ES-I3 (cell line): Measurements from ENCODE around the gene BAX.
"Not testable (repeated sequence)": the region's sequence is repeated elsewhere in the genome, so short reads cannot be mapped to it uniquely, and the experiment has no call there.

Experiments
- H3K36me3 ChIP-seq: 2 replicates; pipeline ENCODE4 v1.6.1; 2013; ENCODE audit warnings: mild to moderate bottlenecking, low read length, control low read depth, moderate library complexity; ENCODE audit not compliant: insufficient read depth
- H3K4me1 ChIP-seq: 2 replicates; pipeline ENCODE4 v1.6.1; 2013; ENCODE audit warnings: mild to moderate bottlenecking, control low read depth, low read length; ENCODE audit not compliant: insufficient read depth
- H3K9ac ChIP-seq: 2 replicates; pipeline ENCODE4 v1.6.1; 2013; ENCODE audit warnings: low read depth, mild to moderate bottlenecking, low read length, moderate library complexity
- H3K9me3 ChIP-seq: 2 replicates; pipeline ENCODE4 v1.6.1; 2013; ENCODE audit warnings: mild to moderate bottlenecking, low read length, moderate library complexity; ENCODE audit not compliant: control insufficient read depth, insufficient read depth

The BAX gene

GRCh38 chr19:48954595-48955307 lies at the start of gene BAX:
TSS of gene BAX (plus strand) at chr19:48954875. CDS start at chr19:48954929, 54 bp downstream.
- H3K4me1 ChIP-seq, result peaks cover 10% of the 10 kb centered on the region; the same call in 1 of the 2 replicates

DNA sequence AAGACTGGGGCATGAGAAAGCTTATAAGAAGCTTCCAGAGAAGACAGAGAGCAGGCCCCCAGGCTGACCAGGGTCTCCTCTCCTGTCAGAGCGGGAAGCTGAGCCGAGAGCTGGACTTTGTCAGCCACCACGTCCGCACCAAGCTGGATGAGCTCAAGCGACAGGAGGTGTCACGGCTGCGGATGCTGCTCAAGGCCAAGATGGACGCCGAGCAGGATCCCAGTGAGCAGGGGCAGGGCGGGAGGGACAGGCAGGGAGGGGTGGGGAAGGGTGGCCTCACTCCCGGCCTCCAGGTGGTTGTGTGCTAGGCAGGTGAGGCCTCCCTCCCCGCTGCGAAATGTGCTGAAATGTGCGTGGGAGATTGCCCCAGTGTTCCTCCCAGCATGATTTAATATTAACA lies 49.0 kb upstream of the BAX start:
- H3K4me1 ChIP-seq, result no peaks in the 10 kb centered on the region
- peaks cover 9% of the 10 kb centered on the region for H3K36me3 ChIP-seq
- no peaks in the 10 kb centered on the region for H3K9me3 ChIP-seq
- no peak overlapping the region for H3K9ac ChIP-seq

More at GRCh38 chr19:48954595-48955307, at the start of gene BAX:
- Histone ChIP-seq H3K9me3 (no peaks in the 10 kb centered on the region), H3K9ac (peak within 1 kb of the TSS; percentile 96), H3K36me3 (peaks cover 20% of the 10 kb centered on the region)

- H3K36me3 ChIP-seq, result peaks cover 9% of the 10 kb centered on the region
- H3K4me1 ChIP-seq, result no peaks in the 10 kb centered on the region
- H3K9ac ChIP-seq, result no peak overlapping the region
- no peaks in the 10 kb centered on the region for H3K9me3 ChIP-seq
Observed at GRCh38 chr19:48906324-48906723, 48.4 kb upstream of the BAX start.

- Histone ChIP-seq H3K9ac (no peak overlapping the region), H3K36me3 (peaks cover 9% of the 10 kb centered on the region), H3K4me1 (no peaks in the 10 kb centered on the region), H3K9me3 (no peaks in the 10 kb centered on the region)
Observed at GRCh38 chr19:48907671-48908070, 47.0 kb upstream of the BAX start.

GRCh38 chr19:48909424-48910077 lies 45.1 kb upstream of the BAX start:
- not testable (repeated sequence) for H3K9me3 ChIP-seq
- H3K36me3 ChIP-seq, result peaks cover 15% of the 10 kb centered on the region

DNA sequence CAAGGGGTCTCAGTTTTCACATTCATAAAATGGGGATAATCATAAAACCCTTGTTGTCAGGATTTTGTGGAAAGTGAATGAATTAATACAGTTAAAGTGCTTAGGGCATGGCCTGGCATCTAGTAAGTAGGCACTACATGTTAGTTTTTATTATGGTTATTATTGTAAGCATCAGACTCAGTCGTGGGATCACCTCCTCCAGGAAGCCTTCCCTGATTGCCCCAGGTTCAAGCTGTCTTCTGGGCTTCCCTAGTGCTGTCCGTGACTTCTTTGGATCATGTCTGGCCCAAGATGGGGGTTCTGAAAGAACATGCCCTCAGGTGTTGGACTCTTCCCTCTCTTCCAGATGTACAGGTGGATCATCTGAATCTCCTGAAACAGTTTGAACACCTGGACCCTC lies 43.9 kb upstream of the BAX start:
- Histone ChIP-seq H3K36me3 (peaks cover 7% of the 10 kb centered on the region), H3K9me3 (no peaks in the 10 kb centered on the region), H3K4me1 (no peaks in the 10 kb centered on the region), H3K9ac (no peak overlapping the region)

More at GRCh38 chr19:48909424-48910077, 45.1 kb upstream of the BAX start:
- H3K9ac ChIP-seq, H3K4me1 ChIP-seq: not testable (repeated sequence)

DNA sequence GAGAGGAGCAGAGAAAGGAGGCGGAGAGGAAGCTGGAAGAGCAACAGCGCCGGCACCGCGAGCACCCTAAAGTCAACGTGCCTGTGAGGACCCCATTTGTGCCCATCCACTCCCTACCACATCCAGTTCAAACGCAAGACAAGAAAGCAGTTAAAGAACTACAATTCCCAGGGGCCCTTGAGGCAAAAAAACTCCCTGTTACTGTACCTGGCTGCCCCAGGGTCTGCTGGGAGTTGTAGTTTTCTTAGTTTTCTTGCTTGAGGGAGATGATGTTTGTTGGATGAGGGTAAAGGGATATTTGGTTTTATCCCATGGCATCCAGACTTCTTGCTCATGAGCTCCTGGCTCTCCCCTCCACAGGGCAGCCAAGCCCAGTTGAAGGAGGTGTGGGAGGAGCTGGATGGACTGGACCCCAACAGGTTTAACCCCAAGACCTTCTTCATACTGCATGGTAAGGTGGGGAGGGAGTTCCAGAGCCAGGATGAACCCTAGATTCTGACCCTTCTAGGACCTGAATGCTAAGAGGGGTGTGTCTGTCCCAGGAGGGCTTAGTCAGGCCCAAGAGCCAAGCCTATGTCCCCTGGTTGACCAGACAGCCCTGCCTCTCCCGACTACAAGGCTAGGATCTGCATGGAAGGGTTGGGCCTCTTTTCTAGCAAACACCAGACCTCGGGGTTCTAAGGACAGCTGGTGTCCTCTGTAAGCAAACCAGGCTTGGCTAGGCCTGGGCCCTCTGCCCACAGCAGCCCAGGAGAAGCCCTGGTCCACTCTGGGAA lies 41.4 kb upstream of the BAX start:
- H3K9ac ChIP-seq, result no peak overlapping the region
- peaks cover 9% of the 10 kb centered on the region for H3K36me3 ChIP-seq
- no peaks in the 10 kb centered on the region for H3K4me1 ChIP-seq
- H3K9me3 ChIP-seq, result no peaks in the 10 kb centered on the region

DNA sequence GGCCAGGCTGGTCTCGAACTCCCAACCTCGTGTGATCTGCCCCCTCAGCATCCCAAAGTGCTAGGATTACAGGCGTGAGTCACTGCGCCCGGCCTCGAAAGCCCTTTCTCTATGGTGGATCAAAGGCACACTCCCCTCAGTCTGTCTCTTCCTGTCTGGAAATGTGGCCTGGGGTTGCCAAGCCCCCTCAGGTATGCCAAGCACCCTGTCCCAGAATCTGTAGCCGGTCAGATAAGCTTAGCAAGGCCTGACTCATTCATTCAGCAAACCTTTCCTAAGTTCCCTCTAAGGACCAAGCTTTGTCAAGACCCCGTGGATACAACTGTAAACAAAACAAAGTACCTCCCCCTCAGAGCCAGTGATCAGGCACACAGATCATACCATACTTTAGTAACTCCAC lies 40.5 kb upstream of the BAX start:
- Histone ChIP-seq H3K4me1 (no peaks in the 10 kb centered on the region), H3K36me3 (peaks cover 9% of the 10 kb centered on the region), H3K9ac (no peak overlapping the region), H3K9me3 (no peaks in the 10 kb centered on the region)

DNA sequence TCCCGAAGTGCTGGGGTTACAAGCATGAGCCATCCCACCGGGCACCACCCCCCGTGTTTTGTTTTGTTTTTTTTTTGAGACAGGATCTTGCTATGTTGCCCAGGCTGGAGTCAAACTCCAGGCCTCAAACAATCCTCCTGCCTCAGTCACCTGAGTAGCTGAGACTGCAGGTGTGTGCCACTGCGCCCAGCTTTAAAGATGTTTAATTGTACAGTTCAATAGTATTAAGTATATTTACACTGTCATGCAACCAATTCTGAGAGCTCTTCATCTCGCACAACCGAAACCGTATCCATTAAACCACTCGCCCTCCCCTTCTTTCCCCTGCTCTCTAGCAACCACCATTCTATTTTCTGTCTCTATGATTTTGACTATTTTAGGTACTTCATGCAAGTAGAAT lies 38.9 kb upstream of the BAX start:
- Histone ChIP-seq H3K9me3 (no peaks in the 10 kb centered on the region), H3K4me1 (no peaks in the 10 kb centered on the region), H3K9ac (no peak overlapping the region), H3K36me3 (peaks cover 9% of the 10 kb centered on the region; the same call in 1 of the 2 replicates)

DNA sequence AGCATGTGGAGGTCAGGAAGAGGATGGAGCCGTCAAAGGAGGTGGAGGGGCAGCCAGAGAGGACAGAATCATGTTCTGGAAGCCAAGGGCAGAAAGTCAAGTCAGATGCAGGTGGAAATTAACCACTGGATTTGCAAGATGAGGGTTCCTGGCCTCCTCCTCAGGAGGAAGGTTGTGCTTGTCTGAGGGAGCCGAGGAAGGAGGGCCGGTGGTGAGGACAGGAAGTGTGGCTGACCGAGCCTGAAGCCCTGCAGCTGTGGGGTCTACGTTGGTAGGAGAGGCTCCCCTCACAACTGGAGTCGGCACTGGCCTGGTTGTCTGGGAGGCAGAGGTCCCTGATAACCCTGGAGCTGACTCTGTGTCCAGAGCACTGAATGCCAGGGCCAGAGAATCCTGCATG lies 36.6 kb upstream of the BAX start:
- Histone ChIP-seq H3K36me3 (peaks cover 8% of the 10 kb centered on the region; the same call in 1 of the 2 replicates), H3K4me1 (no peaks in the 10 kb centered on the region), H3K9ac (no peak overlapping the region), H3K9me3 (no peaks in the 10 kb centered on the region)

DNA sequence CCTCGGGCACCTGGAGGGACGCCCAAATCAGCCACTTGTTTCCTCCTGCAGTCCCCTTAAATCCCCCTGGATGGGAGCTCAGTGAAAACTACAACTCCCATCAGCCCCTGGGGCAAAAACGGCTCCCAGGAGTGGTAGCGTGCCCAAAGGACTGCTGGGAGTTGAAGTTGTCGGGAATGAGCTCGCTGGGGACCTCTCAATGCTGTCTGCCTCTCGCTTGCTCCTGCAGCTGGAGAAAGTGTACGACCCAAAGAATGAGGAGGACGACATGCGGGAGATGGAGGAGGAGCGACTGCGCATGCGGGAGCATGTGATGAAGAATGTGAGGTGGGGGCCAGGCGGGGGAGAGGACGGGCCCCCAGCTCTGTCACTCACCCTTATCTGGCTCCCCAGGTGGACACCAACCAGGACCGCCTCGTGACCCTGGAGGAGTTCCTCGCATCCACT lies 35.9 kb upstream of the BAX start:
- H3K9me3 ChIP-seq, result no peaks in the 10 kb centered on the region
- H3K4me1 ChIP-seq, result no peaks in the 10 kb centered on the region
- H3K9ac ChIP-seq, result no peak overlapping the region
- H3K36me3 ChIP-seq, result peaks cover 3% of the 10 kb centered on the region; the same call in 1 of the 2 replicates

GRCh38 chr19:48919271-48919670 lies 35.4 kb upstream of the BAX start:
- not testable (repeated sequence) for H3K9me3 ChIP-seq, H3K36me3 ChIP-seq, H3K4me1 ChIP-seq, H3K9ac ChIP-seq

GRCh38 chr19:48920949-48921348 lies 33.7 kb upstream of the BAX start:
- H3K9me3 ChIP-seq, result no peaks in the 10 kb centered on the region
- no peaks in the 10 kb centered on the region for H3K4me1 ChIP-seq
- no peak overlapping the region for H3K9ac ChIP-seq
- peaks cover under 1% of the 10 kb centered on the region; the same call in 1 of the 2 replicates for H3K36me3 ChIP-seq

DNA sequence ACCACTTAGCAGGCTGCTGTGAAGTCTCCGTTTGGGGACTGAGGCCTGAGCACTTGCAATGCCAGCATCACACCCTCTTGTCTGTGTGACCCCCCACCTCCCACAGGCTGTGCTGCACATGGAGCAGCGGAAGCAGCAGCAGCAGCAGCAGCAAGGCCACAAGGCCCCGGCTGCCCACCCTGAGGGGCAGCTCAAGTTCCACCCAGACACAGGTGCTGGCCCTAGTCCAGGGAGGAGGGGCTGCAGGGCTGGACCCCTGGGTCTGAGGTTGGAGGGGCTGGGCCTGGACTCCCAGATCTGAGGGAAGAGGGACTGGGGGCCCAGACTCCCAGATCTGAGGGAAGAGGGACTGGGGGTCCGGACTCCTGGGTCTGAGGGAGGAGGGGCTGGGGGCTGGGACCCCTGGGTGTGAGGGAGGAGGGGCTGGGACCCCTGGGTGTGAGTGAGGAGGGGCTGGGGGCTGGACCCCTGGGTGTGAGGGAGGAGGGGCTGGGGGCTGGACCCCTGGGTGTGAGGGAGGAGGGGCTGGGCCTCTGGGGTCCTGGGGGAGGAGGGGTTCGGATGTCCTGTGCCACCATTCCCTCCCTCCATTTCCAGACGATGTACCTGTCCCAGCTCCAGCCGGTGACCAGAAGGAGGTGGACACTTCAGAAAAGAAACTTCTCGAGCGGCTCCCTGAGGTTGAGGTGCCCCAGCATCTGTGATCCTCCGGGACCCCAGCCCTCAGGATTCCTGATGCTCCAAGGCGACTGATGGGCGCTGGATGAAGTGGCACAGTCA lies 32.8 kb upstream of the BAX start:
- no peaks in the 10 kb centered on the region for H3K9me3 ChIP-seq
- no peak overlapping the region for H3K9ac ChIP-seq
- H3K4me1 ChIP-seq, result no peaks in the 10 kb centered on the region
- no peaks in the 10 kb centered on the region; the same call in 1 of the 2 replicates for H3K36me3 ChIP-seq
